MG63 (cell line): Measurements from ENCODE around the gene PCSK5. TPM values are rescaled to one million over a fixed set of nuclear protein-coding genes. Genes with fewer than 3 reads are reported as not detected.

Source experiments
- DNase-seq: peaks from one replicate; pipeline ENCODE4 v3.0.0-alpha.2; 2020
- H3K27me3 ChIP-seq: fragments of 250-450 bp; sonication (Bioruptor Pico); 2 replicates; pipeline ENCODE4 v1.5.1; 2020; ENCODE audit warnings: mild to moderate bottlenecking, moderate library complexity
- H3K36me3 ChIP-seq: fragments of 250-450 bp; sonication (Bioruptor Pico); 2 replicates; pipeline ENCODE4 v1.5.1; 2020; ENCODE audit warnings: mild to moderate bottlenecking, moderate library complexity
- H3K4me3 ChIP-seq: fragments of 250-450 bp; sonication (Bioruptor Pico); 2 replicates; pipeline ENCODE4 v1.5.1; 2020; ENCODE audit warnings: mild to moderate bottlenecking, moderate library complexity
- H3K9me3 ChIP-seq: fragments of 250-450 bp; sonication (Bioruptor Pico); 2 replicates; pipeline ENCODE4 v1.5.1; 2020; ENCODE audit warnings: mild to moderate bottlenecking, moderate library complexity
- total RNA-seq: library from RNA; depleted of rRNA; stranded (reverse); fragments of >200 nt; shearing (Covaris generic); gene quantifications from 2 replicates; pipeline ENCODE4 v1.2.3, GENCODE V29; 2014; ENCODE audit warnings: low replicate concordance

Gene PCSK5
- total RNA-seq, 1 experiment from 2014 or later: 0.13 TPM

GRCh38 chr9:76394195-76394959, 503.9 kb downstream of the PCSK5 start, which contains the start of gene RFK:
Gene RFK (minus strand): TSS chr9:76394426. CDS start chr9:76394171, 255 bp downstream.
- peak within 1 kb of the TSS; percentile 82 for H3K4me3 ChIP-seq
- H3K9me3 ChIP-seq: 0 out of 2 replicates have a peak, but pooled peaks cover 2% of the 10 kb centered on the region
- H3K36me3 ChIP-seq: peaks cover 13% of the 10 kb centered on the region
- DNase-seq: peak; percentile 91
- H3K27me3 ChIP-seq: no peaks in the 10 kb centered on the region

GRCh38 chr9:76394960-76395252, 504.4 kb downstream of the PCSK5 start:
- no peak for DNase-seq
- H3K36me3 ChIP-seq: peaks cover 13% of the 10 kb centered on the region
- H3K9me3 ChIP-seq: 0 out of 2 replicates have a peak, but pooled peaks cover 2% of the 10 kb centered on the region
- peak overlapping the region; percentile 82 for H3K4me3 ChIP-seq
- no peaks in the 10 kb centered on the region for H3K27me3 ChIP-seq

- DNase-seq: no peak
- H3K36me3 ChIP-seq: peaks cover 13% of the 10 kb centered on the region
- 0 out of 2 replicates have a peak, but pooled peaks cover 2% of the 10 kb centered on the region for H3K9me3 ChIP-seq
- no peaks in the 10 kb centered on the region for H3K27me3 ChIP-seq
- no peak overlapping the region for H3K4me3 ChIP-seq
Measured at GRCh38 chr9:76395381-76395780, 504.9 kb downstream of the PCSK5 start.

GRCh38 chr9:76396144-76396543, 505.7 kb downstream of the PCSK5 start:
- DNase-seq: no peak
- Histone ChIP-seq H3K27me3 (no peaks in the 10 kb centered on the region), H3K4me3 (no peak overlapping the region), H3K36me3 (peaks cover 9% of the 10 kb centered on the region), H3K9me3 (0 out of 2 replicates have a peak, but pooled peaks cover 2% of the 10 kb centered on the region)

GRCh38 chr9:76396597-76396996, 506.1 kb downstream of the PCSK5 start:
- no peak overlapping the region for H3K4me3 ChIP-seq
- H3K36me3 ChIP-seq: peaks cover 6% of the 10 kb centered on the region
- H3K9me3 ChIP-seq: 0 out of 2 replicates have a peak, but pooled peaks cover 2% of the 10 kb centered on the region
- no peak for DNase-seq
- H3K27me3 ChIP-seq: no peaks in the 10 kb centered on the region

GRCh38 chr9:76399856-76400255, 509.4 kb downstream of the PCSK5 start:
- H3K4me3 ChIP-seq: no peak overlapping the region
- DNase-seq: no peak
- H3K9me3 ChIP-seq: no peaks in the 10 kb centered on the region
- H3K36me3 ChIP-seq: no peaks in the 10 kb centered on the region
- no peaks in the 10 kb centered on the region for H3K27me3 ChIP-seq

- no peak for DNase-seq
- Histone ChIP-seq H3K4me3 (no peak overlapping the region), H3K9me3 (no peaks in the 10 kb centered on the region), H3K27me3 (no peaks in the 10 kb centered on the region), H3K36me3 (no peaks in the 10 kb centered on the region)
Measured at GRCh38 chr9:76400534-76401096, 510.1 kb downstream of the PCSK5 start.

- DNase-seq: no peak
- Histone ChIP-seq H3K36me3 (no peaks in the 10 kb centered on the region), H3K27me3 (no peaks in the 10 kb centered on the region), H3K9me3 (no peaks in the 10 kb centered on the region), H3K4me3 (no peak overlapping the region)
Measured at GRCh38 chr9:76401176-76401575, 510.7 kb downstream of the PCSK5 start.

GRCh38 chr9:76401580-76402354, 511.3 kb downstream of the PCSK5 start:
- DNase-seq: peak; percentile 66
- Histone ChIP-seq H3K4me3 (no peak overlapping the region), H3K36me3 (no peaks in the 10 kb centered on the region), H3K27me3 (no peaks in the 10 kb centered on the region), H3K9me3 (no peaks in the 10 kb centered on the region)

- H3K4me3 ChIP-seq: no peak overlapping the region
- DNase-seq: peak; percentile 11
- H3K27me3 ChIP-seq: no peaks in the 10 kb centered on the region
- no peaks in the 10 kb centered on the region for H3K36me3 ChIP-seq
- H3K9me3 ChIP-seq: no peaks in the 10 kb centered on the region
Measured at GRCh38 chr9:76403352-76403751, 512.9 kb downstream of the PCSK5 start.

GRCh38 chr9:76404401-76404800, 513.9 kb downstream of the PCSK5 start:
- Histone ChIP-seq H3K36me3 (no peaks in the 10 kb centered on the region), H3K4me3 (no peak overlapping the region), H3K9me3 (no peaks in the 10 kb centered on the region), H3K27me3 (no peaks in the 10 kb centered on the region)
- DNase-seq: no peak

- H3K27me3 ChIP-seq: no peaks in the 10 kb centered on the region
- no peaks in the 10 kb centered on the region for H3K36me3 ChIP-seq
- H3K9me3 ChIP-seq: no peaks in the 10 kb centered on the region
- no peak overlapping the region for H3K4me3 ChIP-seq
- DNase-seq: no peak
Measured at GRCh38 chr9:76405340-76405739, 514.9 kb downstream of the PCSK5 start.

GRCh38 chr9:76405868-76406267, 515.4 kb downstream of the PCSK5 start:
- no peaks in the 10 kb centered on the region for H3K9me3 ChIP-seq
- H3K27me3 ChIP-seq: no peaks in the 10 kb centered on the region
- H3K36me3 ChIP-seq: no peaks in the 10 kb centered on the region
- peak; percentile 49 for DNase-seq
- H3K4me3 ChIP-seq: no peak overlapping the region
